Nephron progenitor cell (in vitro differentiated cells): ENCODE data around the gene CRADD.

ENCODE experiments used
- DNase-seq: peaks from one replicate; pipeline ENCODE4 v3.0.0; 2021
- H3K27ac Mint-ChIP-seq: 2 replicates; pipeline ENCODE4 v1.8.0; 2021; ENCODE audit warnings: mild to moderate bottlenecking, moderate library complexity, mixed read lengths
- H3K27me3 Mint-ChIP-seq: 2 replicates; pipeline ENCODE4 v1.8.0; 2021; ENCODE audit warnings: mild to moderate bottlenecking, low read depth, mixed read lengths; ENCODE audit not compliant: poor library complexity
- H3K36me3 Mint-ChIP-seq: 2 replicates; pipeline ENCODE4 v1.8.0; 2021; ENCODE audit warnings: low read depth, mixed read lengths
- H3K4me1 Mint-ChIP-seq: 2 replicates; pipeline ENCODE4 v1.8.0; 2021; ENCODE audit warnings: mixed read lengths
- H3K4me3 Mint-ChIP-seq: 2 replicates; pipeline ENCODE4 v1.8.0; 2021; ENCODE audit warnings: mild to moderate bottlenecking, moderate library complexity, mixed read lengths
- H3K9me3 Mint-ChIP-seq: 2 replicates; pipeline ENCODE4 v1.8.0; 2021; ENCODE audit warnings: mild to moderate bottlenecking, moderate library complexity, mixed read lengths
- TF ChIP-seq, protein P1 (sequence below): fragments of 200-600 bp; sonication (generic); IDR thresholded peaks from 2 replicates; pipeline ENCODE4 v1.5.0; 2021; ENCODE audit warnings: antibody characterized with exemption

Gene CRADD

DNA sequence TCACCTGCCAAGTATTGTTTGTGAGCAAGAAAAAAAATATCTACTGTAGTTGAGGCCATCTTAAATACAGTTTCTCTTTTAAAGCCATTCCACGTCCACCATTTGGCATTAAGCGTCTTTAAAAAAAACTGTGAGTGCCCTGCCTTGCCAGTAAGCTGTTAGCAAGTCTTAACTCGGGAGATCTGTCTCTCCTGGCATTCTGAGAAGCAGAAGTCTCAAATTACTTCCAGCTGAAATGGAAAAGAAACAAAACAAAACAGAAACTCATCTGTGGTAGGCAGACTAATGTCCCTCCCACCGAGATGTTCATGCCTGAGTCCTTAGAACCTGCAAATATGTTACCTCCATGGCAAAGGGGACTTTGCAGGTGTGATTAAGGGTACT is 126.2 kb downstream of the CRADD start:
- no peaks in the 10 kb centered on the region for H3K36me3 Mint-ChIP-seq
- H3K4me1 Mint-ChIP-seq = peaks cover 31% of the 10 kb centered on the region
- H3K27ac Mint-ChIP-seq = no peak overlapping the region
- H3K27me3 Mint-ChIP-seq = no peaks in the 10 kb centered on the region
- TF ChIP-seq, protein P1, sequence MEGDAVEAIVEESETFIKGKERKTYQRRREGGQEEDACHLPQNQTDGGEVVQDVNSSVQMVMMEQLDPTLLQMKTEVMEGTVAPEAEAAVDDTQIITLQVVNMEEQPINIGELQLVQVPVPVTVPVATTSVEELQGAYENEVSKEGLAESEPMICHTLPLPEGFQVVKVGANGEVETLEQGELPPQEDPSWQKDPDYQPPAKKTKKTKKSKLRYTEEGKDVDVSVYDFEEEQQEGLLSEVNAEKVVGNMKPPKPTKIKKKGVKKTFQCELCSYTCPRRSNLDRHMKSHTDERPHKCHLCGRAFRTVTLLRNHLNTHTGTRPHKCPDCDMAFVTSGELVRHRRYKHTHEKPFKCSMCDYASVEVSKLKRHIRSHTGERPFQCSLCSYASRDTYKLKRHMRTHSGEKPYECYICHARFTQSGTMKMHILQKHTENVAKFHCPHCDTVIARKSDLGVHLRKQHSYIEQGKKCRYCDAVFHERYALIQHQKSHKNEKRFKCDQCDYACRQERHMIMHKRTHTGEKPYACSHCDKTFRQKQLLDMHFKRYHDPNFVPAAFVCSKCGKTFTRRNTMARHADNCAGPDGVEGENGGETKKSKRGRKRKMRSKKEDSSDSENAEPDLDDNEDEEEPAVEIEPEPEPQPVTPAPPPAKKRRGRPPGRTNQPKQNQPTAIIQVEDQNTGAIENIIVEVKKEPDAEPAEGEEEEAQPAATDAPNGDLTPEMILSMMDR = no peak
- H3K4me3 Mint-ChIP-seq = no peak overlapping the region
- DNase-seq = no peak
- H3K9me3 Mint-ChIP-seq = no peaks in the 10 kb centered on the region

- TF ChIP-seq, protein P1 = no peak
- Mint-ChIP-seq H3K4me1 (peaks cover 31% of the 10 kb centered on the region), H3K27ac (peak overlapping the region; percentile 16), H3K9me3 (no peaks in the 10 kb centered on the region), H3K36me3 (no peaks in the 10 kb centered on the region), H3K4me3 (no peak overlapping the region), H3K27me3 (no peaks in the 10 kb centered on the region)
- DNase-seq = no peak
Observed at GRCh38 chr12:93804392-93805179, 127.4 kb downstream of the CRADD start.

GRCh38 chr12:93805736-93806141 is 128.6 kb downstream of the CRADD start:
- Mint-ChIP-seq H3K9me3 (no peaks in the 10 kb centered on the region), H3K4me3 (no peak overlapping the region), H3K36me3 (no peaks in the 10 kb centered on the region), H3K27ac (peak overlapping the region; percentile 13), H3K4me1 (peaks cover 31% of the 10 kb centered on the region), H3K27me3 (no peaks in the 10 kb centered on the region)
- TF ChIP-seq, protein P1 = no peak
- DNase-seq = no peak

DNA sequence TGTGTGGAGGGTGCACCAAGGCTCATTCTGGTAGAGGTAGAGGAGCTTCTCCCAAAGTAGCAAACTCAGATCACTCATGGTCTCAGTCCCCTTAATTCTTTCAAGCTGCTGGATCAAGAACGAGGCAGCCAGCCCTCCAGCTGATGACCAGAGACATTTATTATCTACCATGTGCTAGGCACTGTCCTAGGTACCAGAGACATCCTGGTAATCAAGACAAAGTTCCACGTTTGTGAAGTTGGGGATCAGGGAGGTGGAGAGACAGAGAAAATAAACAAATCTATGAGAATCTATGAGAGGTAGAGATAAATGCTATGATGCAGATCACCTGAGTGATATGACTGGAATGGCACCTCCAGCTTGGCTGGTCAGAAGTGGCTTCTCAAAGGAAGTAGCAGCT is 130.2 kb downstream of the CRADD start:
- no peak for DNase-seq
- no peak overlapping the region for H3K27ac Mint-ChIP-seq
- H3K27me3 Mint-ChIP-seq = peaks cover 3% of the 10 kb centered on the region
- H3K9me3 Mint-ChIP-seq = no peaks in the 10 kb centered on the region
- TF ChIP-seq, protein P1 = no peak
- H3K4me3 Mint-ChIP-seq = no peak overlapping the region
- peaks cover 36% of the 10 kb centered on the region for H3K4me1 Mint-ChIP-seq
- H3K36me3 Mint-ChIP-seq = no peaks in the 10 kb centered on the region

DNA sequence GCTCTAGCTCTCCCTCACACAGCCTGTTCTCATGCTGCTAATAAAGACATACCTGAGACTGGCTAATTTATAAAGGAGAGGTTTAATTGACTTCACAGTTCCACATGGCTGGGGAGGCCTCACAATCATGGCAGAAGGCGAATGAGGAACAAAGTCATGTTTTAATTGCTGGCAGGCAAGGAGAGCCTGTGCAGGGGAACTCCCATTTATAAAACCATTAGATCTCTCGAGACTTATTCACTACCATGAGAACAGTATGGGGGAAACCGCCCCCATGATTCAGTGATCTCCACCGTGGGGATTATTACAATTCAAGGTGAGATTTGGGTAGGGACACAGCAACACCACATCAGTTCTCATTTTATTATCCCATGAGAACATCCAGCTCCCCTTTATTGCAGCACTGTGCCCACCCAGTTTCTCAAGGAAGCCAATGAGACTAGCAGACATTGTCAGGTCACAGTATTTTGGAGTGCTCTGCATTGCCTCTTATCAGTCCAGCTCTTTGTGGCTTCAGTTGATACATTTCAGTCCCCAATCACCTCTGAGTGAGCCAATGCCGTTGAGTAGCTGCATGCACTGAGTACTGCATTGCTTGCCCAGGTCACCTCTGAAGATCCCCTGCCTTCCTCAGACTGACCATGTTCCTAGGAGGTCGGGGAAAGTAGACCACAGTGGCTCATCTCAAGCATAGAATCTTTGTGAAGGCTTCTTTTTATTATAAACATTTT is 131.2 kb downstream of the CRADD start:
- Mint-ChIP-seq H3K4me3 (no peak overlapping the region), H3K36me3 (no peaks in the 10 kb centered on the region), H3K27ac (no peak overlapping the region)

More for the DNA sequence above, 131.2 kb downstream of the CRADD start:
- peaks cover 3% of the 10 kb centered on the region for H3K27me3 Mint-ChIP-seq
- TF ChIP-seq, protein P1 = no peak
- peaks cover 31% of the 10 kb centered on the region for H3K4me1 Mint-ChIP-seq
- H3K9me3 Mint-ChIP-seq = no peaks in the 10 kb centered on the region
- no peak for DNase-seq
